ENCODE measurements around the gene QKI.
A peak's percentile ranks its signal among the peaks of the same experiment; 100 is the strongest.
"Not testable (repeated sequence)": the region's sequence is repeated elsewhere in the genome, so short reads cannot be mapped to it uniquely, and the experiment has no call there.

QKI gene

DNA sequence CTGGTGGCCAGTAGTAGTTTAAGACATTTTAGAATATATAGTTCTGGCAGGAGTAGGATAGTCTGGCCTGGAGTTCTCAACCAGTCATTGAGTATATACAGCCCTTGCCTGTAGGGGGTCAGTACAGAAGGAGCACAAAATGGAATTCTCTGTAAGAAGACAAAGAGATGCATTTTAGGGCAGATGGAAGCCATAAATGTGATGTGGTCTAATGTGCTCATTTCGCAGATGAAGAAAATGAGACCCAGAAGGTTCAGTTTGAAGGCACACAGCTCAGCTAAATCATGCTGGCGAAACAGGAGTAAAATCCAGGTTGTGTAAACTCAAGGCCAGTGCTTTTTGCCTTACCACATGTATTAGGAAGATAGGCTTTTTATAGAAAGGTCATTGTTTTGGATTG lies 29.6 kb downstream of the QKI start:
- DNase-seq = no peak

DNA sequence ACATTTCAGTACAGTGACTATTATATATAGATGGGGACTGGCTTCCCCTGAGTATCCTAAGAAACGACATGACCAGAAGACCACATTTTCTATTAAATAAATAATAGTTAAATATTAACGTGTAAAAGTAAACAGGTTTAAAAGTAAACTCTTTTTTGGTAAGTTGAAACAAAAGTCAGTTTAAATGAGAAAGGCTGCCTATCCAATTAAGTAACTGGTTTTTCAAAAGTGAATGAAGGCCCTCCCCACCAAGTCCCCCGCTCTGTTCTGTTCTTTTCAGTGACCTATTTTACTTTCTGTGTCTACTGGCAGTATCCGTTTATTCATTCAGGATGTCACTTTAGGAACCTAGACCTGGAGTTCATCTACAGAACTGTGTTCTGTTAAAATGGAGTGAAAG lies 32.0 kb downstream of the QKI start:
- no peak for DNase-seq

DNA sequence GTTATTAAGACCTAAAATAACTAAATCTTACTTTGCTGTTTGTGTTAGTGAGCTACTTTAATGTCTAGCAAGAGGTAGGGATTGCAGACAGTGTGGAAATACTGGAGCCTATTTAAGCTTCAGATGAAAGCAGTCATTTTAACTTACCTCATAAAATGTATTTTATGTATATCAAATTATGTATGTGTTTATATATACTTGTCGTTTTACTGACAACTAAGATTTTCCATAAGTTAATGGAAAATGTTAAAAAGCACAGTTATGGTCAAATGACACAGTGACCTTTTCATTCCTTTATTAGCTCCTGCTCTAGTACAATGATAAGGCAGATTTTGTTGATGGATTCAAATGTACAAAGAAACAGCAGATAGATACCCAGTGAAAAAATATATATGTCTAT lies 34.6 kb downstream of the QKI start:
- no peak for DNase-seq

DNA sequence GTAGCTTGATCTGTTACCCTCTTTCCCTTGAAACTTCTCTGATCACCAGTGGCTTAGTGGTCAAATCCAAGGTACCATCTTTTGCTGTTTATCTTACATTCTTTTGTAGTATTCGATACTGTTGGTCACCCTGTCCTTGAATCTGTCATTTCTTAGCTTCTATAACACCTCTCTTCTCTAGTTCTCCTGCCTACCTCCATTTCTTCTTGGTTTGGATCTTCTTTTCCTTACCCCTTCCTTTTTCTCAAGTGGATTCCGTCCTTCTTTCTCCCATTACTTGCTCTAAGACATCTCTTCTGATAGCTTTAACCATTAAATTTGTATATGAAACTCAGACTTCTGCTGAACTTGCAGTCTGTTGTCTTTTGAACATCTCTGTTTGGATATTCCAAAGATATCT lies 39.9 kb downstream of the QKI start:
- no peak for DNase-seq

DNA sequence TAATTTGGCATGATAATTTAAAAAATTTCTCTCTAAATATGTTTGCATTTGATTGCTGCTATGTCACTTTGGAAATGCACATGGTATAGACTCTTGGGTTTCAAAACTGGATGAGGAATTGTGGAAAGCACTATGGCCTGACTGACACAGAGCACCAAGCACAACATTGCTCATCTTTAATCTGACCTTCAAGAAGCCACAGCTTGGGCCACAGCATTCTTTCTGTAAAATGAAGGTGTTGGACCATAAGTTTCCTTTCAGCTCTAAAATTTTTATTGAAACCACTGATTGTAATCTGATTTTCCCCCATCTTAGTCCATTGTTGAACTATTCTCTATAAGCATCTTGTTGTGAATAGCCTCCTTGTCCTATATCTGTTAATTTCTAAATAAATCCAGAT lies 41.0 kb downstream of the QKI start:
- no peak for DNase-seq

DNA sequence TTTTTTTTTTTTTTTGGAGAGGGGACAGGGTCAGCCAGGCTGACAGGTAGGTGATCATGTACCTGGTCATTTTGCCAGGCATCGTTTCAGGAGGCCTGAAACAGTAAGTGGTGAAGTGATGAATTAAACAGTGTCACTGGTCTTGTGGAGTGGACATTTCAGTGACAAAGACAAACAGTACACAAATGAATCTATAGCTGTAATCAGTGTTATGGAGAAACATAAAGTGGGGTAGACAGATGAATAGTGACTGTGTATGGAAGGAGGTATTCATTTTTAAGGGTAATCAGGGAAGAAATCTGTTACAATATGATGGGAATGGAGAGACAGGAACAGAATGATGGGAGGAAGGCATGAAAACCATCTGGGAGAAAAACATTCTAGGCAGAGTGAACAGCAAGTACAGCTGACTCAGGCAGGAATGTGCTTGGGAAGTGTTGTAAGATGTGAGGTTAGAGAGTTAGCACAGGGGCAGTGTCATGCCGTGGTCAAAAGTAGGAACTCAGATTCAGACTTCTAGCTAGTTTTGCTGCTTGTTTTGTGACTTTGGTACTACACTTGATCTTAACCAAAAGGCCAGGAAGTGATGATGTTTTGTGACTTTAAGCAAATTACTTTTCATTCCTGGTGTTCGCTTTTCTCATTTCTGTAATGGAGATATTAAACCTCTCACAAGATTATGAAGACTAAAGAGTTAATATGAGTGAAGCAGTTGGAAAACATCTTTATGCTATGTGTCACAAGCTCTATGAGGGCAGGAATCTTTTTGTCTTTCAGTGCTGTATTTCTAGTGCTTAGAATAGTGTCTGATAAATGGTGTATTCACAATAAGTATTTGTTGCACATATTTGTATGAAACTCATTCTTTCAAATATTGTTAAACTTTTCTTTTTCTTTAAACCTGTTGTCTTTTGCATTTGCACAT lies 43.4 kb downstream of the QKI start:
- no peak for DNase-seq

DNA sequence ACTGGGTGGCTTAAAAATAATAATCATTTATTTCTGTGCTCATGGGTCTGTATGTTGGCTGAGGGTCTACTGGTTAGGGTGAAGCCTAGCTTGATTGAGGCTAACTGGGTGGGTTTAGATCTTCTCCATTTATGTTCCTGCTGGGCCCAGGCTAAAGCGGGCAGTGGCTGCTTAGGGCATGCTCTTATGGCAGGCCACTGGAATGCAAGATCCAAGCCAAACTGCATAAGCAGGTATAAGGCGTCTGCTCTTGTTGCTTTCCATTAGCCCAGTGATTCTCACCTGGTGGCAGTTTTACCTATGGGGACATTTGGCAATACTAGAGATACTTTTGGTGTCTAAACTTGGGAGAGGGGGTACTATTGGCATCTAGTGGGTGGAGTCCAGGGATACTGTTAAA lies 44.5 kb downstream of the QKI start:
- no peak for DNase-seq

DNA sequence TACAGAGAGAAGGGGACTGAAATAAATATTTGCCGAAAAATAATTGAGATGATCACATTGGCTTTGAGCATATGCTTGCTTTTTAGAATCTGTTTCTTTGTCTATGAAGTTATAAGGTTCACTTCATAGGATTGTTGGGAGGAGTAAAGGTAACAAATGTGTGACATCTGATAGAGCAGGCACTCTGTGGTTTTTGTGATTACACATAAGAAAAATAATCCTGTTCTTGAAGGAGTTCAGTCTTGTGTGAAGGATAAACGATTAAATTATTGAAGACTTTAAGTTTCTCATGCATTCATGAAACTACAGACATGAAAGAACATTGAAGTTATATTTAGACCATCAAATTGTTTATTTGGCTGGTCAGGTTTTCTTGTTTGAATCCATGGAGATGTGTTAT lies 45.0 kb downstream of the QKI start:
- DNase-seq = no peak

DNA sequence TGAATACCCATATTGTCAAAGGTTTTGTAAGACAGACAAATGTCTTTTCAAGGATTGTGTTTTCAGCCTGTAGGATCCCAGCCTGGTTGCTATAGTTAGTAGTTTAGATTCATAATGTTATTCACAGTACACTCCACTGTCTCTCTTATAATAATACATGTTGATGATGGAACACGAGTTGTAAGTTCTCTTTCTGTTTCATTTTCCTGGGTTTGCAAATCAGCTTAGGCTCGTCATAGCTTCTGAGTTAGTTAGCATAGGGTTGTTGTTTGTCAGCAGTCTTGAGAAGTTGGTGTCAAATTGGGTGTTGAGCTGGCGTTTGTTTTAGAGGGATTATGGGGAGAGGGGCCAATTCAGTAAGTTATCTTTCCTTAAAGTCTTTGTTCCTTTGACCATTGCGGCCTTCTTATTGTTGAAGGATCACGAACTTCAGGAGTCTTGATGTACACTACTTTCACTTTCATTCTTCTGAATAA lies 45.8 kb downstream of the QKI start:
- peak; percentile 60 for DNase-seq

DNA sequence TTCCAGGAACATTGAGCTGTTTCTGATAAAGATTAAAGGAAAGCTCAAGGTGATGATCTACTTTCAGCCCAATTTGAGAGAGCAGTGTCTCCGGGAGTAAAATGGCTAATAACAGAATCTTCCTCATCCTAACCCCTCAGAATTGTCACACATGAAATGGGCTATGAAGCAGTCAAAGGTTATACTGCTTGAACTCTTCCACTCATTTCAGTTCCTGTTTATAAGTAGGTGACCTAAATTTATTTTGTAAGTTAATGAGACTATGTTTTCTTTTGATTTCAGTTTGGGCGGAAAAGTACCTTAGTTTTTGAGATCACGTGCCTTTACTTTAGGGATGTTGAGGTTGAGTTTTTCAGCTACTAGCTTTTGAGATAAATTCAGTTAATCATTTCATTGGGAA lies 47.2 kb downstream of the QKI start:
- peak; percentile 43 for DNase-seq

DNA sequence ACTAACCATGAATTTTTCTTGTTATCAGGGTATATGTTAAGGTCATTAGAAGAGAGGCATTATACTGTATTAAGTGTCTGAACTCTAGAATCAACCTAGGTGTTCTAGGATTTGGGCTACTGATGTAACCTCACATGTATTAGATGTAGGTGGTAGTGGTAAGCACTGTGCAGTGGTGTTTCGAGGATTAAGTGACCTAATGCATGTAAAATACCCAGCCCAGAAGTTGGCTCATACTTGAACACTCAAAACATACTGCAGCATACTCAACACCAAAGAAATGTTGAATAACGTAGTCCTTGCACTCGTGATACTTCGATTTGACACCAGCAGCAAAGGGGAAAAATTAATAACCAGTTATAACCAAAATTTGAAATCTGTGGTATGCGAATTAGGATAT lies 48.7 kb downstream of the QKI start:
- DNase-seq = no peak

DNA sequence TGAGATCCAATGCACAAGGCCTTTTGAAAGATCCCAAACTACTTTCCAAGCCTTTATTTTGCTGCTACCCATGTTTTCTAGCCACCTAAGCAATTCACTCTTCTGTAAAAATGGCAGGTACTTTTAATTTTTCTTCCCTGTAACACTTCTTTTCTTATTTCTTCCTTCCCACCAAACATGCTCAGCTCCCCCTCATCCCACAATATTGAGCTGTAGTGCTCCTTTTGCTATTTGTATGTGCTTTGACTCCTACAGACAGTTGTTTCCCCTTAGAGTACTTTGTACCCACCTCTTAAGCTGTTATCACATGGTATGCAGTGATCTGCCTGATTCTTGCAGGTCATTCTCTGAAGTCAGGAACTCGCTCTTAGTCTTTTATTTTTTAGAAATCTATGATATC lies 49.3 kb downstream of the QKI start:
- DNase-seq = no peak

DNA sequence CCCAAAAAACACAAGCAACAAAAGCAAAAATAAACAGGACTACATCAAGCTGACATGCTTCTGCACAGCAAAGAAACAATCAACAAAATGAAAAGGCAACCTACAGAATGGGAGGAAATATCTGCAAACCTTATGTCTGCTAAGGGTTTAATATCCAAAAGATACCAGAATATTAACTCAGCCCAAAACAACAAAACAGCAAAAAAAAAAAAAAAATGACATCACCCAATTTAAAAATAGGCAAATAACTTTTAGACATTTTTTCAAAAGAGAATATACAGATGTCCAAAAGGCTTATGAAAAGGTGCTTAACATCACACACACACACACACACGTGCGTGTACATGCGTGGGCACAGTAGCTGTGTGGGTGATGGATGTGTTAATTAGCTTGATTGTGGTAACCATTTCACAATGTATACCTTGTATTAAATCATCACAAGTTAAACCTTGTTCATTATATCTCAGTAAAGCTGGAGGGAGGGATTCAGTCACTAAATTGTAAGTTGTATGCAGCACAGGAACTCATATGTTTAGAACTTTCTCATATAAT lies 52.4 kb downstream of the QKI start:
- no peak for DNase-seq

DNA sequence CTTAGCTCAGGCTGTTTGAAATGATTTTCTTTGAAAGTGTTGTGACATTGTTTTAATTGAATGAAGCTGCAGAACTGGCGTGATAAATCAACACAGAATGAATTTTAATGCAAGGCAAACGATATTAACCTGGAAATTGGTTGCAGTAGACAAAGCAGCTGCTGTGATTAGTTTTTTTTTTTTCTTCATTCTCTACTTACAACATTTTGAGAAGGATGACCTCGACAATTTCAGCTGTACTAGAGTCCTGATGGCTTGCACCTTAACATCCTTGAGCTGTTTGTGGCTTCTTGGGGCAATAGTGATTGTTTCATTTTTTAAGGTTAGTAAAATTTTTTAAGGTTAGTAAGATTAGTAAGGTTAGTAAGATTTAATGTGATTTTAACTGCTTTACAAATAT lies 54.2 kb downstream of the QKI start:
- DNase-seq = no peak

DNA sequence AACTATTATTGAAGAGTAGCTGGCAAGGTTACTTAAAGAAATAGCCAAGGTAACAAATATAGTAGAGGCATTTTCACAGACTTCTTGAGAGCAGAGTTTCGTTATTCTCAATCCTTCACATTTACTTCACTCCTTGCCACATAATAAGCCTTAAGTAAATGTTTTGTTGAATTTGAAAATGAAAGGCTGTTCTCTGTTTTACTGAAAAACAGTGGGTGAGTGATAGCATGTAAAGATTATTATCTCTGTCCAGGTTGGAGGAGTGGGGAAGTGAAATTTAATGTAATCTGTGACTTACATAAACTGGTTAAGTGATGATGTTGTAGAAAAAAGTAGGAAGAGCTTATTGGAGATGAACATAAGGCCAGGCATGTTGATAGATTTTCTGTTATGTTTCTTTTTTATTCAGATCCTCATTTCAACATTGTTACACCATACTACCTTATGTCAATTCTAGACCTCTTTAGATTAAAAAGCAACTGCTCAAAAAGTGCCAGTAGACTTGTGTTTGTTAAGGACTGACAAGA lies 55.0 kb downstream of the QKI start:
- no peak for DNase-seq

DNA sequence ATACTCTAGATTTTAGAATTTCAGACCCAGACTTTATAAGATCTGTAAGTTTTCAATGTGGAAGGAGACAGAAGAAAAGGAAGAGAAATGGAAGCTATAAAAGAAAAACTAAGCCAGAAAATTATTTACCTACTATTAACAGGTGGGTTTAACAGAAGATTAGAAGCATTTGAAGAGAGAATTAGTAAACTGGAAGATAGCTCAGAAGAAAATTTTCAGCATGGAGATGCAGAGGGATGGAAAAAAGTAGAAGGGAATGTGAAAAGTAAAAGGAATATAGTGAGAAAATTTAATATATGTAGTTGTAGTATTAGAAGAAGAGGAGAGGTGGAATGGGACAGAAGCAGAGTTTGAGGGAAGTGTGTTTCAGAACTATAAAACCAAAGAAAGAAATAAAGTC lies 56.1 kb downstream of the QKI start:
- DNase-seq = no peak

DNA sequence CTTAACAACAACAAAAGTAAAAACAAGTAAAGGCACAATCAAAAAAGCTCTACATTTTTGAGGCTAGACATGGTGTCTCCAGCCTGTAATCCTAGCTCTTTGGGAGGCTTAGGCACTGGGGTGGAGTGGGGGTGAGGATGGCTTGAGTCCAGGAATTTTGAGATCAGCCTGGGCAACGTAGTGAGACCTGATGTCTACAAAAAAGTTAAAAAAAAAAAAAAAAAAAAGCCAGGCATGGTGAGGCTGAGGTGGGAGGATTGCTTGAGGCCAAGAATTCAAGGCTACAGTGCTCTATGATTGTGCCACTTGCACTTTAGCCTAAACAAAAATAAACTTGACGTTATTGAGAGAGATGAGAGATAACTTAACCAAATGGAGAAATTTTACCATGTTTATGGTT lies 60.1 kb downstream of the QKI start:
- DNase-seq = no peak

DNA sequence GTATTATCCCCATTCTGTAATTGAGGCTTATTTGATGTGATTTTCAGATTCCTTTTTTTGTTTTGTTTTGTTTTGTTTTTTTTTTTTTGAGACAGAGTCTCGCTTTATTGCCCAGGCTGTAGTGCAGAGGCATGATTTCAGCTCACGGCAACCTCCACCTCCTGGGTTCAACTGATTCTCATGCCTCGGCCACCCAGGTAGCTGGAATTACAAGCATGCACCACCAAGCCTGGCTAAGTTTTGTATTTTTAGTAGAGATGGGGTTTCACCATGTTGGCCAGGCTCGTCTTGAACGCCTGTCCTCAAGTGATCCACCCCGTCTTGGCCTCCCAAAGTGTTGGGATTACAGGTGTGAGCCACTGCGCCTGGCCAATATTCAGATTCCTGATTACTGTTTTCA lies 62.4 kb downstream of the QKI start:
- DNase-seq = not testable (repeated sequence)

DNA sequence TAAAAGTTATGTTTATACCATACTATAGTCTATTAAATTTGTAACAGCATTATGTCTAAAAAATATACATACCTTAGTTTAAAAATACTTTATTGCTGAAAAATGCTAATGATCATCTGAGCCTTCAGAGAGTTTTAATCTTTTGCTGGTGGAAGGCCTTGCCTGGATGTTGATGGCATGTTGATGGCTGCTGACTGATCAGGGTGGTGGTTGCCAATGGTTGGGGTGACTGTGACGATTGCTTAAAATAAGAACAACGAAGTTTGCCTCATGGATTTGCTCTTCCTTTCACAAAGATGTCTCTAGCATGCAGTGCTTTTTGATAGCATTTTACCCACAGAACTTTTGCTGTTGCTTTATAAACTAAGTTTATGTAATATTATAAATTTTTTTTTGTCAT lies 68.6 kb downstream of the QKI start:
- no peak for DNase-seq

DNA sequence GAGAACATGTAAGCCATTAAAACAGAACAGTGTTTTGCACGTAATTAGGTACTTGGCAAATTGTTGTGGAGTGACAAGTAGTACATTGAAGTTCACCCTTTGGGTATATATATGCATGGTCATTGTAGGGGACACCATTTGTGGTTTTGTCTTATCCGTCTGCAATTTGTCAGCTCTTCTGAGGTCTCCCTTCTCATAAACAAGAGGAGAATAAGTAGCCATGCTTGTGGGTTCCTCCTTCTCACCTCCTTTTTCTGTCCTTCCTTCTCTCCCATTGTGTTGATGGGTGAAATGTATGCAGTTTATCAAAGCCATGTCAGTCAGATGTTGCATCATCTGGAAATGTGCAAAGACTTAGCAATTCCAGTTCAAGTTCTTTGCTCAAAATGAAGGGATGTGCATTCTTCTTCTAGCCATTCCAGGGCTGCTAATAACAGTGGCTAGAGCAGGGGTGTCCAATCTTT lies 70.9 kb downstream of the QKI start:
- DNase-seq = no peak

DNA sequence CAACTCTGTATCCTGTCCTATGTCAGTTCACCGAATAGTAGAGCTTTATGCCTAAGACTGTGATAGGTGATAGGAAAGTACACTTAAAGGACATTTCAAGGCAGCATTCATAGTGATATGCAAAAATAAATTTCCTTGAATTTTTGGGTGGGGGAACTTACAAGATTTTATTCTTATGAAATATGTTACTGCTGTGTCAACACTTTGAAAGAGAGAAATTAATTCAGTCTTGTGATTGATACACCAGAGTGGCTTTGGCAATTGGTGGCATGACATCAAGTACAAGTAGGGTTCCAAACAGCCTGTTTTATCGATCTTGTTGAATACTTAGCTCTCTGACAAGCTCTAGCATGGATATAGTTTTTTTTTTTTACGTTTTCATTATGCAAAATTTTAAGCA lies 72.3 kb downstream of the QKI start:
- no peak for DNase-seq

DNA sequence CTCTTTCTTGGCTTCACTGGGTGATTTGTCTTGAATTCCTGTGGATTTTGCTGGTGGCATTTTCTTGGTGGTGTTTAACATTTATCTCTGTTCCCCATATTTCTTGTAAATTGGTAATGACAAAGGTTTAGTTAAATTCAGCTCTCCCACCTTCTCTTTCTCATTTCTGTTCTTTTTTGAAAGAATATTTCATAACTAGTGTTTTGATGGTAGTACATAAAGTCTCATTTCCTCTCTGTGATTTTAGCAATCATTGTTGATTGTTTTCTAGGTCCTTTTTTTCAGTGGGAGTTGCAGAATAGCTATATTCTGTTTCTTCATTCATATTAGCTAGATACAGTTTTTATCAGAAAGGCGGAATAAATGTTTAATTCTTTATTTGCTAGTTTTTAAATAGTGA lies 73.1 kb downstream of the QKI start:
- DNase-seq = no peak

DNA sequence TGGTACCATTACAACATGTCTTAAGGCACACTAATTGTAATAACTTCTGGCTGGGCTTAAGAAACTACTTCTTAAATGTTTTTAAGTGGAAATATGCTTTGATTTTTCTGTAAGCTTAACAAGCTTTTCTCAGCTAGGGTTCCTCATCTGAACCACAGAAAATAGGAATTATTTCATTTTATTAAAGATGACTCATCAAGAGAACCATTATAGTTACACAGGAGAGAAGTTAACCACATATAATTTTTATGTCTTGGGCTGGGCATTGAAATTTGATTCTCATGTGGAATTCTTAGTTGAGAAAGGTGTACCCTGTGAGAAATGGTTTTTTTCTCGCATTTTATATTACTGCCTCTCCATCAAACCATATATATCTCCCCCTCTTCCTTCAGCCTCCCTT lies 75.1 kb downstream of the QKI start:
- no peak for DNase-seq

DNA sequence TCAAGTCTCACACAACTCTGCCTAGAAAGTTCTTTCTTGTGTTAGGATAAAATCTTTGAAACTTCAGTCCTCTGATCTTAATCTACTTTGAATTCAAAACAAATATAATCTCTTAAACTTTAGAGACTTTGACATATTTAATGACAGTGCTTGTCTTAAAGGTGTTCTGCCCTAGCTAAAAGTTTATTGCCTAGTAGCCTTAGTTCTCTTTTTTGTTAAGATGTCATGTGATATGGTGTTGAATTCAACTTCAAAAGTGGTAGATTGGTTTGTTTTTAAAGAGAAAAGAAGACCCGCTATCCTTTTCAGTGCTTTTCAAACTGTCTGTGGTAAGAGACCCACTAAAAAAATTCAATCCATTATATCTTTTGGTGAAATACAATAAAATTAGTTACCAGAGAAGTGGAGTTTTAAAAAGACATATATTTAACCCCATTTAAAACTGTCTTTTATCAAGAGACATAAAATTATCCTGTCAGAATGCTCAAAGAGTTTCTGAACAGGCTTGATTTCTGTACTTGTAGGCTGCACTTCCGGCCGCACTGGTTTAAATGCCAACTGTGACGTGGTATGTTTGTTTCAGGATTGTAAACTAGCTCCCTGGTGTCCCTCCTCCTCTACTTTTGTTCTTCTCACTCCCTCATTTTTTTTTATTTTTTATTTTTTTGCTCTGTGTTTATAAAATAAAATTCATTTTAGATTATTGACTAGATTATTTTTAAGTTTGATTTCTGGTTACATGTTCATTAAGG lies 76.5 kb downstream of the QKI start:
- DNase-seq = no peak

Data from central memory CD4-positive, alpha-beta T cell (primary cell).